ENCODE measurements around the gene TCP10L.

GRCh38 chr21:32569261-32570230 is 15.8 kb downstream of the TCP10L start:
- TF ChIP-seq FOXP2 (optimal IDR thresholded peaks at IDR 0.05; ENCODE audit: borderline replicate concordance, extremely low read depth, extremely low read length, insufficient read depth) (peak; percentile 98), REST (IDR thresholded peaks at IDR 0.05; ENCODE audit: insufficient read depth in 1 of 2, low read depth in 2 of 2, low read length in 2 of 2) (peak; percentile 25 to 32; a peak in 1 of 4 replicates), TAF1 (IDR thresholded peaks at IDR 0.05; ENCODE audit: borderline replicate concordance, insufficient read depth, low read length) (peak; percentile 76; the same call in 1 of the 2 replicates), POLR2AphosphoS5 (IDR thresholded peaks at IDR 0.05; ENCODE audit: low read depth, low read length) (peak; percentile 71)
